ENCODE results near the gene MAP3K14. TPM values are rescaled to one million over a fixed set of nuclear protein-coding genes. Genes with fewer than 3 reads are reported as not detected.

Gene MAP3K14
- total RNA-seq = 10 to 100 TPM in 1 of 6 donors, 1 to 10 TPM in 5; 6.1 to 16.4 (median 7.3) TPM
- polyA plus RNA-seq = 10 to 100 TPM; 13.2 to 16.2 TPM

DNA sequence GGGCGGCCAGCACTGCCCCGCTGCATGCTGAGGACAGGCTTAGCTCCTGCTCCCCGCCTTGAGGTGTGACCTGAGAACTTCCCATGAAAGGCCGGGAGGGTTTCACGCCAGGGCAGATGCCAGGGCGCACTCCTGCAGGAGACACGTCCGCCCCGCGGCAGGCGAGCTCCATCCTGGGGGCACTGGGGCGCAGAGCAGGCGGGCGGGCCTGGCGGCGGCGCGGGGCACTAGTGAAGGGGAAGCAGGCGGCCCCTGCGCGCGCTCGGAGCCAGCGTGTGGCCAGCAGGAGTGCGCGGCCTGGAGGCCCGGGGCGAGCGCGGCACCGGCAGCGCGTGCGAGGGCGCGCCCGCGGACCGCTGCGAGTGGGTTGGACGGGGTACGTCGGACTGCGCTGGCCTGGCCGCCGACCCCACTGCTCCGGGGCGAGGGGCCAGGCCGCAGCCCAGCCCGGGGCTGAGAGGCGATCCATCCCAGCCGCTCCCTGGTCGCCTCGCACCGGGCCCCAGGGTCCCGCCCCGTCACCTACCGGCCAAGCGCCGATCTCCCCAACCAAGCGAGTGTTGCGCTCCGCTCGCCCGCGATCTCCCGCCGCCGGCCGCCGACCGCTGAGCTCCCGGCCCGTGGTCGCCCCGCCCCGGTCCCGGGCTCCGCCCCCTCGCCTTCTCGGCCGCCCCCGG, at the start of gene MAP3K14:
Gene MAP3K14, minus strand, starts transcription at position 587 of the 677 bp plus-strand sequence. CDS start 26,275 bp downstream, outside the sequence.
- 0 to 1% methylated on average over 54 to 83 of the region's 83 CpGs for WGBS, 2 donors
- Histone ChIP-seq H3K4me3 (peak within 1 kb of the TSS; percentile 73 to 91 (median 80)), H3K36me3 (no peaks in the 10 kb centered on the region), H3K27me3 (no peaks in the 10 kb centered on the region), H3K27ac (peak within 1 kb of the TSS; percentile 90 to 95 (median 94)), H3K4me1 (peaks cover 28 to 45% (median 35%) of the 10 kb centered on the region in 3 donors), H3K9me3 (no peaks in the 10 kb centered on the region)
- ATAC-seq (peak; percentile 17 to 55 (median 32)), FAIRE-seq (no peak), DNase-seq (peak; percentile 70 to 91 (median 80))
- intact Hi-C loops (cut with DNase I) = loop anchor here in 1 of 3 donors (5.0 kb wide), 1 partner anchor 39 kb away; no protein-coding TSS in a partner anchor
- TF ChIP-seq, protein P1, sequence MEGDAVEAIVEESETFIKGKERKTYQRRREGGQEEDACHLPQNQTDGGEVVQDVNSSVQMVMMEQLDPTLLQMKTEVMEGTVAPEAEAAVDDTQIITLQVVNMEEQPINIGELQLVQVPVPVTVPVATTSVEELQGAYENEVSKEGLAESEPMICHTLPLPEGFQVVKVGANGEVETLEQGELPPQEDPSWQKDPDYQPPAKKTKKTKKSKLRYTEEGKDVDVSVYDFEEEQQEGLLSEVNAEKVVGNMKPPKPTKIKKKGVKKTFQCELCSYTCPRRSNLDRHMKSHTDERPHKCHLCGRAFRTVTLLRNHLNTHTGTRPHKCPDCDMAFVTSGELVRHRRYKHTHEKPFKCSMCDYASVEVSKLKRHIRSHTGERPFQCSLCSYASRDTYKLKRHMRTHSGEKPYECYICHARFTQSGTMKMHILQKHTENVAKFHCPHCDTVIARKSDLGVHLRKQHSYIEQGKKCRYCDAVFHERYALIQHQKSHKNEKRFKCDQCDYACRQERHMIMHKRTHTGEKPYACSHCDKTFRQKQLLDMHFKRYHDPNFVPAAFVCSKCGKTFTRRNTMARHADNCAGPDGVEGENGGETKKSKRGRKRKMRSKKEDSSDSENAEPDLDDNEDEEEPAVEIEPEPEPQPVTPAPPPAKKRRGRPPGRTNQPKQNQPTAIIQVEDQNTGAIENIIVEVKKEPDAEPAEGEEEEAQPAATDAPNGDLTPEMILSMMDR (IDR thresholded peaks at IDR 0.05) = no peak

DNA sequence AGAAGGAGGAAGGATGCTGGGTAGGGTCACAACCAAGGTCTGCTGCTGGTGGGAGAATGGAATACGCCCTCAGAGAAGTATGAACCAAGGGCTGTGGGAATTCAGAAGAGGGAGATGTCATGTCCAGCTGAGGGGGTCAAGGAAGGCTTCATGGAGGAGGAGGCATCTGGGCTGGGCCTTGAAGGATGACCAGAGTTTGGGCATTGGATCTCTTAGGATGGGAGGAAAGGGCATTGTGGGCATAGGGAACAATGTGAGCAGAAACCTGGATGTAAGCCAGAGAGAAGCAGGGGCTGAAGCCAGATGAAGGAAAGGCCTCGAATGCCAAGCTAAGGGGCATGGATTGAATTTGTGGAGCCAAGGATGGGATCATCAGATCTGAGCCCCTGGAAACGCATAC, 49.2 kb upstream of the MAP3K14 start:
- Histone ChIP-seq H3K4me3 (no peak overlapping the region), H3K27ac (no peak overlapping the region), H3K4me1 (no peaks in the 10 kb centered on the region), H3K36me3 (no peaks in the 10 kb centered on the region), H3K27me3 (no peaks in the 10 kb centered on the region), H3K9me3 (no peaks in the 10 kb centered on the region)
- 76 to 78% methylated on average over 3 of the region's 3 CpGs for WGBS, 2 donors
- TF ChIP-seq, protein P1 (IDR thresholded peaks at IDR 0.05) = no peak
- intact Hi-C loops (cut with DNase I) = no loop called here
- no peak for DNase-seq
- no peak for ATAC-seq
- FAIRE-seq = no peak

DNA sequence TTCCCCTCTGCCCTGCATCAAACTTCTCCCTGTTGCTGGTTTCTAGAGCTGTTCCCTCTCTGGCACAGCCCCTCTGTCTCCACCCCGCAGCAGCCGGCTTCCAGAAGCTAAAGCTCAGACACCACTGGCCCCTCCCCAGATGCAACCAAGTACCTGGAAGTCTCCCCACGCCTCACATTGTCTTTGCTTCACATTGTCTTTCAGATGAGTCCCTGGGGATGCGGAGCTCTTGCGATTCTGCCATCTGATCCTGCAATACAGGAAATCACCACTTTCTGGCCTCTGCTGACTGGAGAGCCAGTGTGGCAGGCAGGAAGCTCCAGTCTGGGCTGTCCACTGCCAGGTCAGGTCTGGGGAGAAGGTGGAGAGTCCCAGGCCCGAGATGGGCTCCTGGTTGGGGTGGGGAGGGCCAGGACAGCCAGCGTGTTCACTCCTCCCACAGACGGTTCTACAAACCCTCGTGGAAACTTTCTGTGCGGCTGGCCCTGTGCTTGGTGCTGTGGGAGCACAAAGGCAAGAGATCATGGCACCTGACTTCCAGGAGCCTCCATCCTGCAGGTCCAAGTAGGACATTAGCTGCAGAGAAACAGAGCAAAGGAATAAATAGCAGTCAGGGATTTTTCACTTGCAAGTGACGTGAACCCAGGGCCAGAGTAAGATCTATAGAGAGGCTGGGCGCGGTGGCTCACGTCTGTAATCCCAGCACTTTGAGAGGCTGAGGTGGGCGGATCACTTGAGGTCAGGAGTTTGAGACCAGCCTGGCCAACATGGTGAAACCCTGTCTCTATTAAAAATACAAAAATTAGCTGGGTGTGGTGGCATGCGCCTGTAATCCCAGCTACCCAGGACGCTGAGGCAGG, 47.9 kb upstream of the MAP3K14 start:
- DNase-seq (no peak), FAIRE-seq (no peak), ATAC-seq (no peak)
- no peak overlapping the region for H3K27ac ChIP-seq
- no peaks in the 10 kb centered on the region for H3K9me3 ChIP-seq
- no peak overlapping the region for H3K4me3 ChIP-seq
- H3K4me1 ChIP-seq = no peaks in the 10 kb centered on the region
- H3K36me3 ChIP-seq = no peaks in the 10 kb centered on the region
- TF ChIP-seq, protein P1 (IDR thresholded peaks at IDR 0.05) = no peak
- H3K27me3 ChIP-seq = no peaks in the 10 kb centered on the region
- 75% methylated on average over 17 of the region's 17 CpGs for WGBS, 2 donors
- intact Hi-C loops (cut with DNase I) = no loop called here

DNA sequence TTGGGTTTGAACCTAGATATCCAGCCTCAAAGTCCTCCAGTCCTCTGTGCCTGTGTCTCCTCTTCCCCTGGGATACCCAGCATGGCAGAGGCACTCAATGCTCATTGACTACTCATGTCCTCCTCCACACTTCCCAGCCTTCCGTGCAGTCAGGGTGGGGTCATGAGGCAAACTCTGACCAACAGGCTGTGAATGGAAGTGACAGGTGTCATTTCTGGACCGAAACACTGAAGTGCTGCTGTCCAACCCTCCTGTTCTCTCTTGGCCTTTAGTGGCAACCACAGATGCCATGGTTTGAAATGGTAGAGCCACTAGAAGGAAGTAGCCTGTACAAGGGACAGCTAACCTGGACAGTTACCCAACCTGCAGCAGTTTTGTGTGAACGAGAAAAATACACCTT, 46.7 kb upstream of the MAP3K14 start:
- TF ChIP-seq, protein P1 (IDR thresholded peaks at IDR 0.05) = no peak
- WGBS, 2 donors = 71 to 77% methylated on average over 3 of the region's 3 CpGs
- no peaks in the 10 kb centered on the region for H3K27me3 ChIP-seq
- DNase-seq = no peak
- no peak for ATAC-seq
- no peak for FAIRE-seq
- H3K4me3 ChIP-seq = no peak overlapping the region
- no peaks in the 10 kb centered on the region for H3K36me3 ChIP-seq
- no peaks in the 10 kb centered on the region for H3K4me1 ChIP-seq
- H3K27ac ChIP-seq = no peak overlapping the region
- intact Hi-C loops (cut with DNase I) = no loop called here
- H3K9me3 ChIP-seq = no peaks in the 10 kb centered on the region
